SK-N-SH (cell line): ENCODE data around the gene FSHR. TPM values are rescaled to one million over a fixed set of nuclear protein-coding genes. Genes with fewer than 3 reads are reported as not detected.

Source experiments
- CTCF ChIA-PET: fragments of 300-600, 350-600 bp; formaldehyde crosslinking; extraction: SDS; loops from one replicate; lab custom pipeline; 2021; lab: Yijun Ruan, JAX
- POLR2A ChIA-PET: fragments of 350-600 bp; sonication (Branson Sonifier 250); formaldehyde crosslinking; extraction: SDS; loops from one replicate; lab custom pipeline; 2020; ENCODE audit warnings: antibody characterized with exemption, inconsistent platforms; lab: Yijun Ruan, JAX
- DNase-seq: peaks from one replicate; pipeline ENCODE4 v3.0.0; 2012
- H2AFZ ChIP-seq: fragments of 200-600 bp; sonication (generic); 2 replicates; pipeline ENCODE4 v1.8.1; 2016; ENCODE audit warnings: antibody characterized with exemption, mild to moderate bottlenecking, low read depth
- H3F3A ChIP-seq: fragments of 200-600 bp; sonication (generic); replicated peaks from 2 replicates; pipeline ENCODE3; 2016; ENCODE audit warnings: antibody characterized with exemption, mild to moderate bottlenecking; ENCODE audit not compliant: insufficient read depth
- H3K27ac ChIP-seq, 2 experiments: fragments of 200-500 bp in 1 of 2; fragments of 200-600 bp in 1 of 2; sonication (Bioruptor generic) in 1 of 2; sonication (generic), shearing (Covaris generic) in 1 of 2; 2 replicates each; pipeline versions ENCODE4 v1.5.1 to v1.6.1; 2014 to 2016; ENCODE audit warnings: low read depth in 2 of 2, inconsistent platforms in 1 of 2, low read length in 1 of 2, mild to moderate bottlenecking in 1 of 2, mixed read lengths in 1 of 2
- H3K27me3 ChIP-seq: fragments of 200-600 bp; sonication (generic), shearing (Covaris generic); 2 replicates; pipeline ENCODE4 v1.6.1; 2016; ENCODE audit warnings: mixed run types; ENCODE audit not compliant: insufficient read depth
- H3K36me3 ChIP-seq, 2 experiments: fragments of 200-500 bp in 1 of 2; fragments of 200-600 bp in 1 of 2; sonication (Bioruptor generic) in 1 of 2; sonication (generic) in 1 of 2; replicated peaks in 1 of 2; 2 replicates each; pipeline versions ENCODE3 to v1.5.1; 2014 to 2016; ENCODE audit warnings: low read length in 1 of 2, mild to moderate bottlenecking in 1 of 2; ENCODE audit not compliant: insufficient read depth in 2 of 2, control insufficient read depth in 1 of 2
- H3K4me1 ChIP-seq, 2 experiments: fragments of 200-500 bp in 1 of 2; fragments of 200-600 bp in 1 of 2; sonication (Bioruptor generic) in 1 of 2; sonication (generic), shearing (Covaris generic) in 1 of 2; 2 replicates each; pipeline versions ENCODE4 v1.5.1 to v1.6.1; 2014 to 2016; ENCODE audit warnings: low read depth in 1 of 2, low read length in 1 of 2, mixed run types in 1 of 2; ENCODE audit not compliant: insufficient read depth in 2 of 2, control insufficient read depth in 1 of 2
- H3K4me2 ChIP-seq: fragments of 200-600 bp; sonication (generic), shearing (Covaris generic); 2 replicates; pipeline ENCODE4 v1.6.1; 2017; ENCODE audit warnings: mixed run types
- H3K4me3 ChIP-seq, 2 experiments: fragments of 200-500 bp in 1 of 2; fragments of 200-600 bp in 1 of 2; sonication (Bioruptor generic) in 1 of 2; sonication (generic), shearing (Covaris generic) in 1 of 2; 2 replicates each; pipeline versions ENCODE4 v1.5.1 to v1.8.1; 2014 to 2016; ENCODE audit warnings: low read depth in 2 of 2, inconsistent platforms in 1 of 2, low read length in 1 of 2, mild to moderate bottlenecking in 1 of 2, mixed read lengths in 1 of 2, moderate library complexity in 1 of 2
- H3K79me2 ChIP-seq: fragments of 200-600 bp; sonication (generic); 2 replicates; pipeline ENCODE4 v1.8.1; 2017; ENCODE audit warnings: mild to moderate bottlenecking; ENCODE audit not compliant: insufficient read depth
- H3K9ac ChIP-seq: fragments of 200-600 bp; sonication (generic); 2 replicates; pipeline ENCODE4 v1.6.1; 2017; ENCODE audit warnings: mixed run types
- H3K9me2 ChIP-seq: fragments of 200-600 bp; sonication (generic); 2 replicates; pipeline ENCODE4 v1.6.1; 2017; ENCODE audit warnings: mixed run types
- H3K9me3 ChIP-seq: fragments of 200-600 bp; sonication (generic); 2 replicates; pipeline ENCODE4 v1.6.1; 2017; ENCODE audit warnings: mixed run types, mild to moderate bottlenecking, moderate library complexity
- H4K20me1 ChIP-seq: fragments of 200-600 bp; sonication (generic); 2 replicates; pipeline ENCODE4 v1.6.1; 2017; ENCODE audit warnings: mild to moderate bottlenecking, mixed run types; ENCODE audit not compliant: insufficient read depth
- CHD2 ChIP-seq: fragments of 150-350 bp; IDR thresholded peaks from 2 replicates; pipeline ENCODE4 v1.6.1; 2018; ENCODE audit warnings: low read length; ENCODE audit not compliant: partially characterized antibody
- ELF1 ChIP-seq: IDR thresholded peaks from 2 replicates; pipeline ENCODE4 v1.4.0; 2012
- FOSL2 ChIP-seq: IDR thresholded peaks from 2 replicates; pipeline ENCODE4 v1.4.0; 2012; ENCODE audit warnings: low read depth, mild to moderate bottlenecking, moderate library complexity, borderline replicate concordance
- FOXJ3 ChIP-seq: sonication (generic); formaldehyde crosslinking; IDR thresholded peaks from 2 replicates; pipeline ENCODE4 v1.5.1; 2020; ENCODE audit warnings: mild to moderate bottlenecking, missing genetic modification reagents
- FOXM1 ChIP-seq: IDR thresholded peaks from 2 replicates; pipeline ENCODE4 v1.4.0; 2012; ENCODE audit warnings: low read depth, mild to moderate bottlenecking
- GATA2 ChIP-seq: sonication (generic); formaldehyde crosslinking; IDR thresholded peaks from 2 replicates; pipeline ENCODE4 v1.5.0; 2020; ENCODE audit warnings: mild to moderate bottlenecking, missing genetic modification reagents
- MXI1 ChIP-seq: IDR thresholded peaks from 2 replicates; pipeline ENCODE4 v1.6.1; 2012; ENCODE audit warnings: mild to moderate bottlenecking, low read depth, low read length, improper control_type of control experiment
- NRF1 ChIP-seq: IDR thresholded peaks from 2 replicates; pipeline ENCODE4 v1.6.1; 2012; ENCODE audit warnings: low read depth, mild to moderate bottlenecking, low read length
- RAD21 ChIP-seq: IDR thresholded peaks from 2 replicates; pipeline ENCODE4 v1.6.1; 2012; ENCODE audit warnings: mild to moderate bottlenecking, low read length
- SIN3A ChIP-seq: IDR thresholded peaks from 2 replicates; pipeline ENCODE4 v1.6.1; 2012; ENCODE audit warnings: low read depth, mild to moderate bottlenecking, low read length, moderate library complexity, borderline replicate concordance
- TEAD4 ChIP-seq: IDR thresholded peaks from 2 replicates; pipeline ENCODE4 v1.4.0; 2012; ENCODE audit warnings: mild to moderate bottlenecking, borderline replicate concordance; ENCODE audit not compliant: insufficient read depth
- YY1 ChIP-seq: IDR thresholded peaks from 2 replicates; pipeline ENCODE4 v1.4.0; 2012; ENCODE audit warnings: low read depth, mild to moderate bottlenecking
- WGBS: methylation state at CpG from one replicate; pipeline ENCODE4 v1.1.6; 2017; ENCODE audit warnings: low lambda C conversion rate; 5-methylcytosine and 5-hydroxymethylcytosine counted together
- polyA plus RNA-seq, 3 experiments: library from polyadenylated mRNA; depleted of rRNA; stranded (reverse); fragments of >200 nt; gene quantifications; 2 replicates each; pipeline ENCODE4 v1.2.3, GENCODE V29; 2012
- TF ChIP-seq, protein P1 (sequence below): fragments of 150-350 bp; IDR thresholded peaks from 2 replicates; pipeline ENCODE4 v1.6.1; 2017; ENCODE audit warnings: antibody characterized with exemption, low read length, low read depth, borderline replicate concordance
- TF ChIP-seq, protein P2 (sequence below): IDR thresholded peaks from 2 replicates; pipeline ENCODE4 v1.4.0; 2012; ENCODE audit warnings: low read depth, borderline replicate concordance
- TF ChIP-seq, protein P3 (sequence below): IDR thresholded peaks from 2 replicates; pipeline ENCODE4 v1.4.0; 2012; ENCODE audit warnings: low read depth
- TF ChIP-seq, protein P4 (sequence below): IDR thresholded peaks from 2 replicates; pipeline ENCODE4 v1.4.0; 2012; ENCODE audit warnings: low read depth, borderline replicate concordance

FSHR gene
- polyA plus RNA-seq, 1 of the 3 experiments (the other 2 are of a cell fraction), result not detected

DNA sequence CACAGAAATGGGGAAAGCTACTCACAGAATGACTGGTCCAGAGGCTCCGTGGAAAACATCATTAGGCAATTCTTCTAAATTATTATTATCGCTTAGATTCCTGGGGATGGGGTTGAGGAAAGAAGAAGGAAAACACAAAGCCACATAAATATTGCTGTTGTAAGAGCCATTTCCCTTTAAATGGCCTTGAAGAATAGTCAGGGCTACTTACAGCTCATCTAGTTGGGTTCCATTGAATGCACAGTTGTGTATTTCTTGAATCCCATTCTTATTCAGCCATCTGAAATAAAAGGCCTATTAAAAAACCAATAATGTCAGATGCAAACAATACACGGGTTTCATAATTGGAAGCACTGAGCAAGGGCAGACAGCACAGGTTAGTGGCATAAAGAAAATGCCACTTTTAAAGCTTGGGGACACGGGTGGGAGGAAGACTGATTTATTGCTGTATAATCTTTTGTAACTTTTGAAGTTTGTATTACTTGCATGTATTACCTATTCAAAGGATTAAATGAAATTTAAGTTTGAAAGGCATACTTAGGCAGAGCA is 171.4 kb downstream of the FSHR start:
- Histone ChIP-seq H3K79me2 (no peaks in the 10 kb centered on the region), H2AFZ (no peak overlapping the region), H3K27me3 (no peaks in the 10 kb centered on the region), H3K4me3 (no peak overlapping the region), H3K4me2 (no peak overlapping the region), H3K27ac (no peak overlapping the region), H3K4me1 (peaks cover 0 to 5% of the 10 kb centered on the region in 2 experiments; a peak in 2 of 4 replicates), H3F3A (no peaks in the 10 kb centered on the region), H3K9me3 (no peaks in the 10 kb centered on the region), H3K9ac (no peak overlapping the region), H4K20me1 (no peaks in the 10 kb centered on the region), H3K9me2 (no peaks in the 10 kb centered on the region), H3K36me3 (no peaks in the 10 kb centered on the region)
- DNase-seq, result no peak
- ChIA-PET POLR2A (no interaction called here), CTCF (interaction anchor here (0.8 kb wide), 1 partner anchor 36 kb away, joined by 3 read pairs; no protein-coding TSS in a partner anchor)
- no peak for TF ChIP-seq RAD21
- no peak for TF ChIP-seq FOXJ3 (CRISPR knock-in tag)
- TF ChIP-seq, protein P1, sequence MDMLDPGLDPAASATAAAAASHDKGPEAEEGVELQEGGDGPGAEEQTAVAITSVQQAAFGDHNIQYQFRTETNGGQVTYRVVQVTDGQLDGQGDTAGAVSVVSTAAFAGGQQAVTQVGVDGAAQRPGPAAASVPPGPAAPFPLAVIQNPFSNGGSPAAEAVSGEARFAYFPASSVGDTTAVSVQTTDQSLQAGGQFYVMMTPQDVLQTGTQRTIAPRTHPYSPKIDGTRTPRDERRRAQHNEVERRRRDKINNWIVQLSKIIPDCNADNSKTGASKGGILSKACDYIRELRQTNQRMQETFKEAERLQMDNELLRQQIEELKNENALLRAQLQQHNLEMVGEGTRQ, result no peak
- WGBS, result 29% methylated on average over 4 of the region's 4 CpGs

DNA sequence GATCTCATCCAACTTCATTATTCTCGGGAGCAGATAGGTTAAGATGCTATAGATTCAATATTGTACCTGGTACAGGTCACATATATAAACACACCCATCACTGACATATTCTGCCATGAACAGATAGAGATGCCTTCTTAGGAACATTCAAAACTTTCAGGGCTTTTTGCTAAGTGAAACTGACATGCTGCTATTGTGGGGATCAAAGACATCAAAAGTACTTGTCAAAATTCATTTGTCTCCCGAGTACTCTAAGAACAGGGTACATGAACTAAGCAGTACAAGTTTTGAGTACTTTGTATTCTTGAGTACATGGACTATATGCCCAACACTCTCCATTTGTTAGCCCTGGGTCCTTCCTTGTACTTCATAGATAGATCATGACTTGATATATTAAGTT is 173.5 kb downstream of the FSHR start:
- TF ChIP-seq TEAD4 (no peak), CHD2 (no peak), MXI1 (no peak), NRF1 (no peak), FOXM1 (no peak), YY1 (no peak), GATA2 (no peak), SIN3A (no peak), FOXJ3 (CRISPR knock-in tag) (no peak), ELF1 (no peak), FOSL2 (no peak)
- TF ChIP-seq, protein P2, sequence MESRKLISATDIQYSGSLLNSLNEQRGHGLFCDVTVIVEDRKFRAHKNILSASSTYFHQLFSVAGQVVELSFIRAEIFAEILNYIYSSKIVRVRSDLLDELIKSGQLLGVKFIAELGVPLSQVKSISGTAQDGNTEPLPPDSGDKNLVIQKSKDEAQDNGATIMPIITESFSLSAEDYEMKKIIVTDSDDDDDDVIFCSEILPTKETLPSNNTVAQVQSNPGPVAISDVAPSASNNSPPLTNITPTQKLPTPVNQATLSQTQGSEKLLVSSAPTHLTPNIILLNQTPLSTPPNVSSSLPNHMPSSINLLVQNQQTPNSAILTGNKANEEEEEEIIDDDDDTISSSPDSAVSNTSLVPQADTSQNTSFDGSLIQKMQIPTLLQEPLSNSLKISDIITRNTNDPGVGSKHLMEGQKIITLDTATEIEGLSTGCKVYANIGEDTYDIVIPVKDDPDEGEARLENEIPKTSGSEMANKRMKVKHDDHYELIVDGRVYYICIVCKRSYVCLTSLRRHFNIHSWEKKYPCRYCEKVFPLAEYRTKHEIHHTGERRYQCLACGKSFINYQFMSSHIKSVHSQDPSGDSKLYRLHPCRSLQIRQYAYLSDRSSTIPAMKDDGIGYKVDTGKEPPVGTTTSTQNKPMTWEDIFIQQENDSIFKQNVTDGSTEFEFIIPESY, result no peak
- TF ChIP-seq, protein P3, sequence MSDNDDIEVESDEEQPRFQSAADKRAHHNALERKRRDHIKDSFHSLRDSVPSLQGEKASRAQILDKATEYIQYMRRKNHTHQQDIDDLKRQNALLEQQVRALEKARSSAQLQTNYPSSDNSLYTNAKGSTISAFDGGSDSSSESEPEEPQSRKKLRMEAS, result no peak
- TF ChIP-seq, protein P4, sequence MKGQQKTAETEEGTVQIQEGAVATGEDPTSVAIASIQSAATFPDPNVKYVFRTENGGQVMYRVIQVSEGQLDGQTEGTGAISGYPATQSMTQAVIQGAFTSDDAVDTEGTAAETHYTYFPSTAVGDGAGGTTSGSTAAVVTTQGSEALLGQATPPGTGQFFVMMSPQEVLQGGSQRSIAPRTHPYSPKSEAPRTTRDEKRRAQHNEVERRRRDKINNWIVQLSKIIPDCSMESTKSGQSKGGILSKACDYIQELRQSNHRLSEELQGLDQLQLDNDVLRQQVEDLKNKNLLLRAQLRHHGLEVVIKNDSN, result no peak
- TF ChIP-seq, protein P1, result no peak

More for the DNA sequence above, 173.5 kb downstream of the FSHR start:
- Histone ChIP-seq H3K9me3 (no peaks in the 10 kb centered on the region), H3K4me3 (no peak overlapping the region), H3K27ac (no peak overlapping the region), H3F3A (no peaks in the 10 kb centered on the region), H4K20me1 (no peaks in the 10 kb centered on the region), H3K4me2 (no peak overlapping the region), H3K79me2 (no peaks in the 10 kb centered on the region), H3K27me3 (no peaks in the 10 kb centered on the region), H3K9me2 (no peaks in the 10 kb centered on the region), H3K4me1 (peaks cover 0 to 5% of the 10 kb centered on the region in 2 experiments; a peak in 2 of 4 replicates), H3K9ac (no peak overlapping the region), H2AFZ (no peak overlapping the region), H3K36me3 (no peaks in the 10 kb centered on the region)
- WGBS, result 6% methylated on average over 2 of the region's 2 CpGs
- CTCF ChIA-PET, result no interaction called here
- DNase-seq, result no peak
- POLR2A ChIA-PET, result no interaction called here
